Right cardiac atrium (tissue), 5 donors: ENCODE results near the gene WBP1. TPM values are rescaled to one million over a fixed set of nuclear protein-coding genes. Genes with fewer than 3 reads are reported as not detected.
"Not testable (repeated sequence)": the region's sequence is repeated elsewhere in the genome, so short reads cannot be mapped to it uniquely, and the experiment has no call there.

Experiments used
- ATAC-seq, 2 donors: fragments of 200-7000 bp; cut with Tn5 transposase; one replicate each; pipeline versions ENCODE4 v1.8.0 to v1.9.1; 2020; ENCODE audit warnings: moderate library complexity in 2 of 2, mild to moderate bottlenecking in 1 of 2
- DNase-seq, 3 donors: peaks; one replicate each; pipeline ENCODE4 v3.0.0-alpha.2; 2020
- H3K27ac ChIP-seq: one replicate; pipeline ENCODE4 v1.5.1; 2013; ENCODE audit warnings: mild to moderate bottlenecking, low read length, control low read depth, moderate library complexity
- H3K27me3 ChIP-seq: one replicate; pipeline ENCODE4 v1.6.1; 2013; ENCODE audit not compliant: control insufficient read depth, insufficient read depth
- H3K4me1 ChIP-seq: one replicate; pipeline ENCODE4 v1.6.1; 2013; ENCODE audit warnings: low read length; ENCODE audit not compliant: control insufficient read depth, insufficient read depth
- H3K4me3 ChIP-seq: one replicate; pipeline ENCODE4 v1.5.1; 2013; ENCODE audit warnings: low read length, control low read depth
- H3K9me3 ChIP-seq: one replicate; pipeline ENCODE4 v1.6.1; 2013; ENCODE audit warnings: low read length; ENCODE audit not compliant: control insufficient read depth
- WGBS: extraction: QIAGEN DNeasy Blood & Tissue Kit; methylation state at CpG from one replicate; pipeline ENCODE4 v1.1.7; 2013; 5-methylcytosine and 5-hydroxymethylcytosine counted together
- intact Hi-C, 4 donors: fragments of 100-400 bp; cut with DNase I; formaldehyde crosslinking; loops; one replicate each; pipeline versions ENCODE4 v1.11.0 to v1.14.0; 2022 to 2023
- polyA plus RNA-seq: library from polyadenylated mRNA; stranded (reverse); fragments of 200-250 nt; gene quantifications from one replicate; pipeline ENCODE4 v1.2.3, GENCODE V29; 2013
- total RNA-seq, 4 donors: library from RNA; stranded (reverse); fragmentation: NEBNext Ultra II Directional; extraction: Animal tissue kit (Norgen Biotek cat#: 25700); gene quantifications; one replicate each; pipeline ENCODE4 v1.2.1, GENCODE V29; 2021
- donor health status: healthy with polysubstance abuse.
- donor health status: DM: no; HTN: yes; CAD: no.
- donor health status: DM: no; HTN: no; CAD: no.
- donor health status: DM: no; HTN: yes; CAD: no; lungs with severe emphysema.
- donor health status: DM: yes; HTN: yes; CAD: no.

The WBP1 gene
- total and polyA plus RNA-seq, 5 donors, result 48.9 to 63.1 (median 56.8) TPM

GRCh38 chr2:74458938-74459363, 713 bp downstream of the WBP1 start:
- Histone ChIP-seq H3K4me1 (peaks cover 9% of the 10 kb centered on the region), H3K9me3 (no peaks in the 10 kb centered on the region), H3K27me3 (no peaks in the 10 kb centered on the region), H3K4me3 (peak overlapping the region; percentile 68), H3K27ac (peak overlapping the region; percentile 53)
- 2% methylated on average over 10 of the region's 10 CpGs for WGBS
- DNase-seq, result no peak
- intact Hi-C loops, result no loop called here
- ATAC-seq, result no peak

DNA sequence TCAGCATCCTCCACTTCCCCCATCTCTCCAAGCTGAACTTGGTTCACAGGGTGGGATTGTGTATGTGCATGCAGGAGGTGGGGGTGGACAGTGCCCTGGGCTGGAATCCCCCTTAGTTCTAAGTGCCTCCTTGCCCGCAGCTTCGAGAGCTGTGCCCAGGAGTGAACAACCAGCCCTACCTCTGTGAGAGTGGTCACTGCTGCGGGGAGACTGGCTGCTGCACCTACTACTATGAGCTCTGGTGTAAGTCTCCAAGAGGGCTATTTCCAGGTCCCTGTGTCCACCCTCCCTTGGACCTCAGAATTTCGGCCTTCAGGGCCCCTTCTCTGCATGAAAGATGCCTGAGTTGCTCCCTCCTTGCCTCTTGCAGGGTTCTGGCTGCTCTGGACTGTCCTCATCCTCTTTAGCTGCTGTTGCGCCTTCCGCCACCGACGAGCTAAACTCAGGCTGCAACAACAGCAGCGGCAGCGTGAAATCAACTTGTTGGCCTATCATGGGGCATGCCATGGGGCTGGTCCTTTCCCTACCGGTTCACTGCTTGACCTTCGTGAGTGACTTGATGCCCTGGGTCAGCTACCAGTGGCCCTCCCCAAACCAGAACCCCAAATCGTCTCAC, 1.4 kb downstream of the WBP1 start:
- H3K27me3 ChIP-seq, H3K27ac ChIP-seq, H3K4me3 ChIP-seq, DNase-seq, intact Hi-C loops, H3K9me3 ChIP-seq, ATAC-seq: not testable (repeated sequence)
- peaks cover 11% of the 10 kb centered on the region for H3K4me1 ChIP-seq
- 78% methylated on average over 13 of the region's 13 CpGs for WGBS

DNA sequence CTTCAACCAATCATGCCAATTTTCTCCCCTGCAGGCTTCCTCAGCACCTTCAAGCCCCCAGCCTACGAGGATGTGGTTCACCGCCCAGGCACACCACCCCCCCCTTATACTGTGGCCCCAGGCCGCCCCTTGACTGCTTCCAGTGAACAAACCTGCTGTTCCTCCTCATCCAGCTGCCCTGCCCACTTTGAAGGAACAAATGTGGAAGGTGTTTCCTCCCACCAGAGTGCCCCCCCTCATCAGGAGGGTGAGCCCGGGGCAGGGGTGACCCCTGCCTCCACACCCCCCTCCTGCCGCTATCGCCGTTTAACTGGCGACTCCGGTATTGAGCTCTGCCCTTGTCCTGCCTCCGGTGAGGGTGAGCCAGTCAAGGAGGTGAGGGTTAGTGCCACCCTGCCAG, 1.9 kb downstream of the WBP1 start:
- H3K4me3 ChIP-seq, ATAC-seq, H3K27ac ChIP-seq, H3K9me3 ChIP-seq, DNase-seq, H3K27me3 ChIP-seq, intact Hi-C loops: not testable (repeated sequence)
- peaks cover 11% of the 10 kb centered on the region for H3K4me1 ChIP-seq
- 84% methylated on average over 10 of the region's 10 CpGs for WGBS

DNA sequence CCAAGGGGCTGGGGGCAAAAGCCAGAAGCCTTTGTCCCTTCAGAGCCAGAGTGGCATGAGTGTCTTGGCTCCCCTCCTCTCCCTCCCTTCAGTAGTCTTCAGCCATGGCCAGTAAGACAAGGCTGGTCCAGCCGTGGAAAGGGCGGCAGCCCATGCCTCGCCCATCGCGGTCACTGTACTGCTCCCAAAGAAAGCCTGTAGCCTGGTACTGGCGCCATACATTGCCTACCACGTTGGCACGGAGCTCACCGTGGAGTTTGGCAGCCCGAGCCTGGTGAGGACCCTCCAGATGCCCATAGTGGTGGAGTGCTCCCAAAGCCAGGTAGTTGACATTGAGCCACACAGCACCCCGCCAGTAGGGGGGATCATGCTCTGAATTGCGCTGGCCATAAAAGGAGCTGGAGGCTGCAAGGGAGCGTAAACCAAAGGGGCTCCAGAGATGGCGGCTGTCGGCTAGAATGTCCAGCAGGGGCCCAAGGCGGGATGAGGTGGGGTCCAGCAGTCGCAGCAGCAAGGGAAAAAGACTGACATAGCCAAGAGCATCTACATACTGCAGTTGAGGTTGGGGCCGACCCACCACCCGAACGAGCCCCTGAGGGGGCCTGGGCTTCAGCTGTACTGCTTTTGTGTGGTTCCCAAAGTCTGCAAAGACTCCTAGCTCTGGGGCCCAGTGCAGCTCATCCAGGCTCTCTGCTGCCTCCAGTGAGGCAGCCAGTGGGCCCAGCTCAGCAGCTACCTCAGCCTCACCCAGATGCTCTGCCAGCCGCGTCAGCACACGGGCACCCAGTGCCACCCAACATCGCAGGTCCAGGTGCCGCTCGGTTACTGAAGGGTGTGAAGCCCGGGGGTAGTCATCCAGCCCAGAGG, 3.2 kb downstream of the WBP1 start:
- Histone ChIP-seq H3K27me3 (no peaks in the 10 kb centered on the region), H3K9me3 (no peaks in the 10 kb centered on the region), H3K4me1 (peaks cover 6% of the 10 kb centered on the region), H3K27ac (no peak overlapping the region), H3K4me3 (no peak overlapping the region)
- DNase-seq (peak in 1 of 3 donors; percentile 52), ATAC-seq (no peak)
- intact Hi-C loops, result no loop called here
- 90% methylated on average over 27 of the region's 27 CpGs for WGBS

- no peaks in the 10 kb centered on the region for H3K9me3 ChIP-seq
- intact Hi-C loops, result no loop called here
- no peak overlapping the region for H3K4me3 ChIP-seq
- no peaks in the 10 kb centered on the region for H3K27me3 ChIP-seq
- H3K27ac ChIP-seq, result no peak overlapping the region
- ATAC-seq (no peak), DNase-seq (no peak)
- WGBS, result 87% methylated on average over 20 of the region's 20 CpGs
- peaks cover 6% of the 10 kb centered on the region for H3K4me1 ChIP-seq
Measured at GRCh38 chr2:74462054-74462785, 4.0 kb downstream of the WBP1 start.

DNA sequence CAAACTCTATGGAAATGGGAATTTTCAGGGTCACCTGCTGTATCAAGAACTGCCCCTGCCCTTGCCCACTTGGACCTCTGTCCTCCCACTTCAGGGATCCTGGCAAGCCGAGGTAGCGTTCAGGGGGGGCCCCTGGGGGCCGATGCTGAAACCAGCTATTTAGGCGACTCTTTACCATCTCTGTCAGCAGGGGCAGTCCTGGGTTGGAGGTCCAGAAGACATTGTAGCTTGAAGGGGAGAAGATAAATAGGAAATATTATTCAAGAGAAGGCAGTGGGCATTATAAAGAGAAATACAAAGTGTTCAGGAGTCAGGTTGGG, 4.5 kb downstream of the WBP1 start:
- no peak for ATAC-seq
- Histone ChIP-seq H3K4me3 (no peak overlapping the region), H3K27me3 (no peaks in the 10 kb centered on the region), H3K9me3 (no peaks in the 10 kb centered on the region), H3K4me1 (peaks cover 6% of the 10 kb centered on the region), H3K27ac (no peak overlapping the region)
- peak in 1 of 3 donors; percentile 28 for DNase-seq
- intact Hi-C loops, result no loop called here
- WGBS, result 81% methylated on average over 4 of the region's 4 CpGs

DNA sequence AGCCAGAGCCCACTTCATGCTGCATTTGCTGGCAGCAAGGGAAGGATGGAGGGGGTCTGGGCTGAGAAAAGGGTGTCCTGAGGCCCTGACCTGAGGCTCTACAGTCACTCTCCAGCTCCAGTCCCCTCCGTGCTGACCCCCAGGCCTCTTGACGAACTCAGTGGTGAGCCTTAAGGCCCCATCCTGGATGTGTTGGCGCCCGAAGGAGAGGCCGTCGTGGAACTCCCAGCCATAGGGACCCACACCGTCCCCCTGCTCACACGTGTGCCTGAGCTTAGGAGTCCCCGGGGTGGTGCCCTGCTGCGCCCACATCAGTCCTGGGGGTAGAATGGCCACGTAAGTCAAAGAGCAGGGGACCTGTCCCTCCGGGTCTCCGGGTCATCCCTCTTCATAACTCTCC, 6.2 kb downstream of the WBP1 start:
- 4% methylated on average over 13 of the region's 13 CpGs for WGBS
- Histone ChIP-seq H3K4me3 (peak overlapping the region; percentile 81), H3K9me3 (no peaks in the 10 kb centered on the region), H3K4me1 (peaks cover 3% of the 10 kb centered on the region), H3K27me3 (no peaks in the 10 kb centered on the region), H3K27ac (no peak overlapping the region)
- DNase-seq (no peak), ATAC-seq (peak; percentile 6 to 7)
- intact Hi-C loops, result no loop called here

DNA sequence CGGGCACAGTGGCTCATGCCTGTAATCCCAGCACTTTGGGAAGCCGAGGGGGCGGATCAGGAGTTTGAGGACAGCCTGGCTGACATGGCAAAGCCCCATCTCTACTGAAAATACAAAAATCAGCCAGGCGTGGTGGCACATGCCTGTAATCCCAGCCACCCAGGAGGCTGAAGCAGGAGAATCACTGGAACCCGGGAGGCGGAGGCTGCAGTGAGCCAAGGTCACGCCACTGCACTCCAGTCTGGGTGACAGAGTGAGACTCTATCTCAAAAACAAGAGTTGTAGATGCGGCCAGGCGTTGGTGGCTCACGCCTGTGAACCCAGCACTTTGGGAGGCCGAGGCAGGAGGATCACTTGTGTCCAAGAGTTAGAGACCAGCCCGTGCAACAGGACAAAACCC, 12.5 kb downstream of the WBP1 start:
- not testable (repeated sequence) for H3K4me3 ChIP-seq, H3K27ac ChIP-seq, DNase-seq

DNA sequence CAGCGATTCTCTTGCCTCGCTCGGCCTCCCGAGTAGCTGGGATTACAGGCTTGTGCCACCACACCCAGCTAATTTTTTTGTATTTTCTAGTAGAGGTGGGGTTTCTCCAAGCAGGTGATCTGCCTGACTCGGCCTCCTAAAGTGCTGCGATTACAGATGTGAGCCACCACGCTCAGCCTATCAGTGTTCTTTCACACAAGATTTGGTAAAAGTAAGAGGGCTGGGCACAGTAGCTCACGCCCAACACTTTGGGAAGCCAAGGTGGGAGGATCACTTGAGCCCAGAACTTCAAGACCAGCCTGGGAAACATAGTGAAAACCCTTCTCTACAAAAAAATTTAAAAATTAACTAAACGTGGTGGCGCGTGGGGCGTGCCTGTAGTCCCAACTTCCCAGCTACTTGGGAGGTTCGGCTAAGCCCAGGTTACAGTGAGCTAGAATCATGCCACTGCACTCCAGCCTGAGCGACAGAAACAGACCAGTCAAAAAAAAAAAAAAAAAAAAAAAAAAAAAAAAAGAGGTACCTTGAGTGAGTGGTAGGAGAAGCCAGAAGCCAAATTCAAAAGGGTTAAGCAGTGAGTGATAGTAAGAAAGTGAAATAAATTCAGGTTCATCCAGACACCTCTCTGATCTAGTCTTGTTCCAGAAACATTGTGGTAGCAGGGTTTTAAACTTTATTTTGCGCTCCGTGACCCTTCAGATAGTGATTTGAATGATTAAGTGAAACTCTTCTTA, 13.3 kb downstream of the WBP1 start:
- 60% methylated on average over 16 of the region's 16 CpGs for WGBS
- intact Hi-C loops, result no loop called here
- peak overlapping the region; percentile 83 for H3K27ac ChIP-seq
- H3K9me3 ChIP-seq, result no peaks in the 10 kb centered on the region
- peaks cover 4% of the 10 kb centered on the region for H3K4me1 ChIP-seq
- DNase-seq (no peak), ATAC-seq (no peak)
- no peaks in the 10 kb centered on the region for H3K27me3 ChIP-seq
- peak overlapping the region; percentile 55 for H3K4me3 ChIP-seq

More for the DNA sequence above, 12.5 kb downstream of the WBP1 start:
- ATAC-seq, H3K27me3 ChIP-seq, intact Hi-C loops, H3K4me1 ChIP-seq, H3K9me3 ChIP-seq: not testable (repeated sequence)
- WGBS, result 95% methylated on average over 12 of the region's 12 CpGs

DNA sequence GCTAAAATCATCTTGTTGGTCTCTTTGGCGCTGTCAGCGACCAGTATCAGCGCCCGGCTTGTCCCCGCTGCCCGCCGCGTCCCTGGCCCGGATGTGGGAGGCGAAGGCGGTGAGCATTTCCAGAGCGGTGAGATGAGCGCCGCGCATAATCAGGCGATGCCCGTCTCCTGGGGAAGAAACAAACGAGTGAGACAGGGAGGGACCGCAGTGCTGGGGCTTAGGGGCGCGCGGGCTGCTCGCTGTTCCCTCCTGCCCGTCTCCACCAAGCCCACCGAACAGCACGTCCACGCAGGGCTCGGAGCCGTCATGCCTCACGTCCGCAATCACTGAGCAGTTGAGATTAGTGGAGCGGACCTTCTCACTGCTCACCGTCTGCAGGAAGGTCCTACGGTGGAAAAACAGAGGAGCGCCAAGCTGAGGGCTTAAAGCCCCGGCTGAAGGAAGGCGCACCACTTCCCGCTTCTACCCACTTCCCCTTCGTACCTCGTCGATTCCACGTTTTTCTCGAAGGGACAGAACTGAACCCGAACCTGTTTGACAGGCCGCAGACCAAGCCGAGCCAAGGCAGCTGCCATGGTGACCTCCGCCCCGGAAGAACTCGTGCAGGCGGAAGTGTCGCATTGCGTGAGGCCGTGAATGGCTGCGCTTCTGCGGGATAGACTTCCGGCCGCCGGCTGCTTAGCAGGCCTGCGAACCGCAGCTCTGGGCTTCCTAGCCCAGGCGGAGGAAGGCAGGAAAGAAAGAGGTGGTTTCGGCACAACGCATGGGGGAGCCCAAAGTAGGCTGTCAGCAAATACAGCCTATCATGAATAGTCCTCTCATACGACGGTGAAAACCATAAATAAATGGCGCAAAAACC, 14.1 kb downstream of the WBP1 start, which contains the start of gene MRPL53:
Gene MRPL53, minus strand, starts transcription at position 595 of the 859 bp plus-strand sequence. Its CDS starts 20 bp downstream, at position 575.
- under 1% methylated on average over 66 of the region's 66 CpGs for WGBS
- Histone ChIP-seq H3K4me1 (peaks cover 4% of the 10 kb centered on the region), H3K27me3 (no peaks in the 10 kb centered on the region), H3K9me3 (no peaks in the 10 kb centered on the region), H3K27ac (peak within 1 kb of the TSS; percentile 83), H3K4me3 (peak within 1 kb of the TSS; percentile 55)
- DNase-seq (peak; percentile 95 to 98 (median 98)), ATAC-seq (peak; percentile 95)
- intact Hi-C loops, result no loop called here
